ENCODE results near the gene SLC43A3. TPM values are rescaled to one million over a fixed set of nuclear protein-coding genes. Genes with fewer than 3 reads are reported as not detected.
A peak's percentile ranks its signal among the peaks of the same experiment; 100 is the strongest.

The SLC43A3 gene
- total RNA-seq, 4 donors from 2014 or later: 26.6 to 90.4 (median 77.0) TPM

DNA sequence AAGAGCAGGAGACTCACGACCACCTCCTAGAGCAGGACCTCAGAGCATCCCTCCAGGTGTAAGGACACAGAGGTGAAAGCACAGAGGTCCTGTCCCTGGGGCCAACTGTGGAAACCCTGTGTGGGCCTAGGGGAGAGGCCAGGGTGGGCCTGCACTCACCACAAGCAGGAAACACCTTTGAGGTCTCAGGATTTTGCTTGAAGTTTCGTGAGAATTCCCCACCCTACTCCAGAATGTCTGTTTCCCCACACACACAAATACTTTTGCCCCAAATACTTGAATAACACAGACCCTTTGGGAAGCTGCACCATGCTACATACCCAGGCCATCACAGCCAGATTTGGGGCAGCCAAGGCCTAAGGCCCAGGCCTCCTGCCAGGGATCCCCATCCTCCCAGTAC lies 18.1 kb downstream of the SLC43A3 start:
- Histone ChIP-seq H3K4me1 (peaks cover 22 to 29% (median 27%) of the 10 kb centered on the region in 4 donors), H3K27ac (replicated peaks in 1 of 4) (no peak overlapping the region), H3K27me3 (no peaks in the 10 kb centered on the region), H3K9me3 (no peaks in the 10 kb centered on the region), H3K4me3 (no peak overlapping the region), H3K36me3 (peaks cover 27 to 82% (median 59%) of the 10 kb centered on the region in 4 donors)
- TF ChIP-seq EP300 (IDR thresholded peaks at IDR 0.05): no peak
- no peak for TF ChIP-seq POLR2A (IDR thresholded peaks at IDR 0.05; ENCODE audit: low read depth)
- TF ChIP-seq, protein P1, sequence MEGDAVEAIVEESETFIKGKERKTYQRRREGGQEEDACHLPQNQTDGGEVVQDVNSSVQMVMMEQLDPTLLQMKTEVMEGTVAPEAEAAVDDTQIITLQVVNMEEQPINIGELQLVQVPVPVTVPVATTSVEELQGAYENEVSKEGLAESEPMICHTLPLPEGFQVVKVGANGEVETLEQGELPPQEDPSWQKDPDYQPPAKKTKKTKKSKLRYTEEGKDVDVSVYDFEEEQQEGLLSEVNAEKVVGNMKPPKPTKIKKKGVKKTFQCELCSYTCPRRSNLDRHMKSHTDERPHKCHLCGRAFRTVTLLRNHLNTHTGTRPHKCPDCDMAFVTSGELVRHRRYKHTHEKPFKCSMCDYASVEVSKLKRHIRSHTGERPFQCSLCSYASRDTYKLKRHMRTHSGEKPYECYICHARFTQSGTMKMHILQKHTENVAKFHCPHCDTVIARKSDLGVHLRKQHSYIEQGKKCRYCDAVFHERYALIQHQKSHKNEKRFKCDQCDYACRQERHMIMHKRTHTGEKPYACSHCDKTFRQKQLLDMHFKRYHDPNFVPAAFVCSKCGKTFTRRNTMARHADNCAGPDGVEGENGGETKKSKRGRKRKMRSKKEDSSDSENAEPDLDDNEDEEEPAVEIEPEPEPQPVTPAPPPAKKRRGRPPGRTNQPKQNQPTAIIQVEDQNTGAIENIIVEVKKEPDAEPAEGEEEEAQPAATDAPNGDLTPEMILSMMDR (IDR thresholded peaks at IDR 0.05): no peak
- DNase-seq (ENCODE audit: extremely low spot score): no peak
- WGBS: 72% methylated on average over 2 of the region's 2 CpGs
- intact Hi-C loops (cut with DNase I): no loop called here

- H3K36me3 ChIP-seq: peaks cover 24 to 75% (median 52%) of the 10 kb centered on the region in 4 donors
- peak overlapping the region in 1 of 4 donors; percentile 32 for H3K27ac ChIP-seq (replicated peaks in 1 of 4)
Observed at GRCh38 chr11:57407941-57408475, 18.9 kb downstream of the SLC43A3 start.

GRCh38 chr11:57407010-57407920 lies 19.7 kb downstream of the SLC43A3 start:
- H3K4me3 ChIP-seq: no peak overlapping the region
- WGBS: 88% methylated on average over 9 of the region's 9 CpGs
- no peak for DNase-seq (ENCODE audit: extremely low spot score)
- peaks cover 24 to 67% (median 47%) of the 10 kb centered on the region in 4 donors for H3K36me3 ChIP-seq
- H3K9me3 ChIP-seq: no peaks in the 10 kb centered on the region
- intact Hi-C loops (cut with DNase I): no loop called here
- peaks cover 22 to 26% (median 24%) of the 10 kb centered on the region in 4 donors for H3K4me1 ChIP-seq
- no peak for TF ChIP-seq EP300 (IDR thresholded peaks at IDR 0.05)
- TF ChIP-seq, protein P1 (IDR thresholded peaks at IDR 0.05): no peak
- no peak for TF ChIP-seq POLR2AphosphoS5 (IDR thresholded peaks at IDR 0.05)
- no peak for TF ChIP-seq POLR2A (IDR thresholded peaks at IDR 0.05; ENCODE audit: low read depth)
- H3K27me3 ChIP-seq: no peaks in the 10 kb centered on the region
- H3K27ac ChIP-seq (replicated peaks in 1 of 4): peak overlapping the region; percentile 9 to 44 (median 34)

More at GRCh38 chr11:57407941-57408475, 18.9 kb downstream of the SLC43A3 start:
- Histone ChIP-seq H3K27me3 (no peaks in the 10 kb centered on the region), H3K9me3 (no peaks in the 10 kb centered on the region), H3K4me3 (no peak overlapping the region), H3K4me1 (peaks cover 22 to 28% (median 25%) of the 10 kb centered on the region in 4 donors)
- no peak for DNase-seq (ENCODE audit: extremely low spot score)
- TF ChIP-seq, protein P1 (IDR thresholded peaks at IDR 0.05): no peak
- TF ChIP-seq POLR2A (IDR thresholded peaks at IDR 0.05; ENCODE audit: low read depth): no peak
- no peak for TF ChIP-seq POLR2AphosphoS5 (IDR thresholded peaks at IDR 0.05)
- no peak for TF ChIP-seq EP300 (IDR thresholded peaks at IDR 0.05)
- intact Hi-C loops (cut with DNase I): no loop called here
- 95% methylated on average over 8 of the region's 8 CpGs for WGBS

- H3K27ac ChIP-seq (replicated peaks in 1 of 4): peak overlapping the region in 2 of 4 donors; percentile 9 to 44
- TF ChIP-seq POLR2A (IDR thresholded peaks at IDR 0.05; ENCODE audit: low read depth): no peak
- TF ChIP-seq, protein P1 (IDR thresholded peaks at IDR 0.05): no peak
- TF ChIP-seq POLR2AphosphoS5 (IDR thresholded peaks at IDR 0.05): peak in 1 of 2 donors; percentile 8
- no peak for TF ChIP-seq EP300 (IDR thresholded peaks at IDR 0.05)
- no peak overlapping the region for H3K4me3 ChIP-seq
- no peak for DNase-seq (ENCODE audit: extremely low spot score)
- H3K36me3 ChIP-seq: peaks cover 22 to 60% (median 44%) of the 10 kb centered on the region in 4 donors
- 64% methylated on average over 4 of the region's 4 CpGs for WGBS
- intact Hi-C loops (cut with DNase I): no loop called here
- H3K4me1 ChIP-seq: peaks cover 22 to 26% (median 24%) of the 10 kb centered on the region in 4 donors
- H3K27me3 ChIP-seq: no peaks in the 10 kb centered on the region
- H3K9me3 ChIP-seq: no peaks in the 10 kb centered on the region
Observed at GRCh38 chr11:57406337-57406904, 20.5 kb downstream of the SLC43A3 start.
